NT2/D1 (cell line): Measurements from ENCODE around the gene NRF1.

Experiments used
- YY1 ChIP-seq: IDR thresholded peaks from 2 replicates; pipeline ENCODE4 v1.6.1; 2011; ENCODE audit not compliant: insufficient read length, insufficient read depth
- ZNF274 ChIP-seq: IDR thresholded peaks from 2 replicates; pipeline ENCODE4 v1.6.1; 2011; ENCODE audit warnings: mild to moderate bottlenecking, low read depth, low read length

- TF ChIP-seq ZNF274 (no peak), YY1 (no peak)
Observed at GRCh38 chr7:129783584-129783919, 172.0 kb downstream of the NRF1 start.
